Spinal cord (tissue), 10 donors: ENCODE results near the gene FBLN5. TPM values are rescaled to one million over a fixed set of nuclear protein-coding genes. Genes with fewer than 3 reads are reported as not detected.

Experiments used
- DNase-seq, 6 donors: peaks; one replicate each; pipeline versions ENCODE4 v3.0.0 to v3.0.0-alpha.2; 2013 to 2015; ENCODE audit warnings: low spot score in 6 of 6, low read depth in 4 of 6
- H3K27ac ChIP-seq: one replicate; pipeline ENCODE4 v1.5.1; 2013; ENCODE audit warnings: low read depth, low read length, control low read depth
- H3K27me3 ChIP-seq: one replicate; pipeline ENCODE4 v1.6.1; 2013; ENCODE audit warnings: low read length; ENCODE audit not compliant: control insufficient read depth, insufficient read depth
- H3K36me3 ChIP-seq: one replicate; pipeline ENCODE4 v1.6.1; 2013; ENCODE audit warnings: low read length; ENCODE audit not compliant: control insufficient read depth, insufficient read depth
- H3K4me1 ChIP-seq: one replicate; pipeline ENCODE4 v1.6.1; 2013; ENCODE audit warnings: low read length; ENCODE audit not compliant: control insufficient read depth, insufficient read depth
- H3K4me3 ChIP-seq: one replicate; pipeline ENCODE4 v1.5.1; 2013; ENCODE audit warnings: low read depth, low read length, control low read depth
- H3K9me3 ChIP-seq: one replicate; pipeline ENCODE4 v1.6.1; 2013; ENCODE audit warnings: low read length; ENCODE audit not compliant: control insufficient read depth, insufficient read depth
- WGBS: methylation state at CpG from one replicate; pipeline ENCODE4 v1.1.5; 2013; ENCODE audit warnings: missing lambda C conversion rate; ENCODE audit not compliant: insufficient coverage; 5-methylcytosine and 5-hydroxymethylcytosine counted together
- polyA plus RNA-seq, 2 donors: library from polyadenylated mRNA; unstranded; fragments of 120-200 nt; gene quantifications; one replicate each; pipeline ENCODE4 v1.2.1, GENCODE V29; 2013; ENCODE audit not compliant: insufficient read length in 2 of 2
- total RNA-seq, 2 donors: library from RNA; depleted of rRNA in 1 of 2; stranded (reverse); fragments of 120-200 nt in 1 of 2; fragments of >200 nt in 1 of 2; gene quantifications; one replicate each; pipeline versions ENCODE4 v1.2.3 to v1.2.4, GENCODE V29; 2013 to 2014
- donor health status: healthy.

FBLN5 gene
- total and polyA plus RNA-seq, 4 donors, result 33.0 to 44.6 (median 38.6) TPM

- Histone ChIP-seq H3K4me1 (no peaks in the 10 kb centered on the region), H3K27ac (no peak overlapping the region), H3K9me3 (no peaks in the 10 kb centered on the region), H3K4me3 (no peak overlapping the region), H3K36me3 (no peaks in the 10 kb centered on the region), H3K27me3 (no peaks in the 10 kb centered on the region)
- 95% methylated on average over 10 of the region's 11 CpGs for WGBS
- no peak for DNase-seq
Measured at GRCh38 chr14:91931478-91932088, 15.9 kb downstream of the FBLN5 start.

DNA sequence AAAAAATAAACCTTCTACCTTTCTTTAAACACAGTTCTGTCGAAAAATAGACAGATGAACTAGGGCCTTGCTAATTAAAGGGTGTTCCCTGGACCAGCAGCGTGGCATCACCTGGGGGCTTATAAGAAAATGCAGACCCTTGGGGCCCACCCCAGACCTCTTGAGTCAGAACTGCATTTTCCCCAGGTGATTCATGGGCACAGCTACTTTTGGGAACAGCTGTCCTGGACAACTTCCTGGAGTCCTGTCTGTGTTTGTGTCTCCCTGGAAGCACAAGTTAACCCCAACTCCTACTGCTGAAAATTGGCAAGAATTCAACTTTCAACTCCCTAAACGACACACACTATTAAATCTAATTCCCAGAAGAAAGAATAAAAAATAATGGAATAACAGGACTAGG, 17.8 kb downstream of the FBLN5 start:
- H3K36me3 ChIP-seq, result peaks cover 3% of the 10 kb centered on the region

DNA sequence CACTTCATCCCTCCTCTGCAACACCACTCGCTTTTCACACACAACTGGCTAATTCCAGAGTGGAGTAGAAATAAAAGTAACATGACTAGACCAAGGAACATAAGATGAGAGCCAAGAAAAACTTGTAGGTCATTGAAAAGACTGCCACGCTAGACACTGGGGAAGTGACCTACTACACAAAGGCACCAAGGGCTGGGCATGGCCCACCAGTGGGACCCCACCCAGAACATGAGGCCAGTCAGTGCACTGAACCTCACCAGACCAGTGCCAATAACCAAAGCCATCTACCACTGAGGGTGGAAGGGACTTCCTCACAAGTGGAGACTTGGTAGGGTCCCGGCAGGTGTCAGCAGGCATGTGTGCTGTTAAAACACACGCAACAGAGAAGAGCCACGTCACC, 19.7 kb downstream of the FBLN5 start:
- WGBS, result 97% methylated on average over 4 of the region's 5 CpGs
- Histone ChIP-seq H3K4me3 (no peak overlapping the region), H3K27ac (no peak overlapping the region), H3K4me1 (peaks cover 16% of the 10 kb centered on the region), H3K27me3 (no peaks in the 10 kb centered on the region), H3K9me3 (no peaks in the 10 kb centered on the region), H3K36me3 (peaks cover 3% of the 10 kb centered on the region)
- no peak for DNase-seq

More for the DNA sequence above, 17.8 kb downstream of the FBLN5 start:
- DNase-seq, result no peak
- Histone ChIP-seq H3K4me1 (peaks cover 16% of the 10 kb centered on the region), H3K27ac (no peak overlapping the region), H3K9me3 (no peaks in the 10 kb centered on the region), H3K4me3 (no peak overlapping the region), H3K27me3 (no peaks in the 10 kb centered on the region)
- 61% methylated on average over 2 of the region's 3 CpGs for WGBS

- Histone ChIP-seq H3K27ac (no peak overlapping the region), H3K4me3 (no peak overlapping the region), H3K36me3 (peaks cover 3% of the 10 kb centered on the region), H3K9me3 (no peaks in the 10 kb centered on the region), H3K4me1 (peaks cover 16% of the 10 kb centered on the region), H3K27me3 (no peaks in the 10 kb centered on the region)
- WGBS, result no CpG with 5 or more reads among the region's 3 CpGs
- DNase-seq, result no peak
Measured at GRCh38 chr14:91927191-91927590, 20.3 kb downstream of the FBLN5 start.

DNA sequence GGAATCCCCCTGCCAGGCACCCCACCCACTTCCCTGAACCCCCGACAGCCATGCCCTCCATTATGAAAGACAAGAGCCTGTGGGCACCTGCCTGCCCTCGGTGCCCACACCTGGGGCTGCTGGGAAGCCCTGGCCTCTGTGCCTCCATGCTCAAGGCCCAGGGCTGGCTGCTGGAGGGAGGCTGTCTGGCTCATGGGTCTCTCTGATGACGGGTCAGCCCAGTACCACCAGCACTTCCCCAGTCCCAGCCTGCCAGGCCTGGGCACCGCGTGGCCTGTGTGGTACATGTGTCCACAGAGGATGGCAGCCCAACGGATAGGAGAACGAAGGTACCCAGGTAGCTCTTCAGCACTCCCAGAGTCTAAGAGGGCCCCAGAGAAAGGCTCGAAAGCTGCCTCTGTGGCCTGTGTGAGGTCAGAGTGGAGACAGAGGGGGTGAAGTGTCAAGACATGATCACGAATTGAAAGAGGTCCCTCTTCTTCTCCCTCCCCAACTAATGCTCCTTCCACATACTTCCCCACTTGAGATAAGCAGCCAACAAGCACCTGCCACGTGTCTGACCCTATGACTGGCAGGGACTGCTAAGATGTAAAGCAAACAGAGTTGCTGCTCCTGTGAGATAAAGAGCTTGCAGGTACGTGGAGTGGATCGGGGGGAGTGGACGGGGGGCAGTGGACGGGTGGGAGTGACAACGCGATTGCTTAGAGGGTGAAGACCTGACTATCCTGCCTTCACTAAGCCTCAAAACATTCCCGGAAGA, 21.2 kb downstream of the FBLN5 start:
- H3K4me3 ChIP-seq, result no peak overlapping the region
- H3K27ac ChIP-seq, result no peak overlapping the region
- H3K4me1 ChIP-seq, result peaks cover 16% of the 10 kb centered on the region
- no peak for DNase-seq
- H3K36me3 ChIP-seq, result peaks cover 3% of the 10 kb centered on the region
- 93% methylated on average over 10 of the region's 17 CpGs for WGBS
- H3K27me3 ChIP-seq, result no peaks in the 10 kb centered on the region
- H3K9me3 ChIP-seq, result no peaks in the 10 kb centered on the region

DNA sequence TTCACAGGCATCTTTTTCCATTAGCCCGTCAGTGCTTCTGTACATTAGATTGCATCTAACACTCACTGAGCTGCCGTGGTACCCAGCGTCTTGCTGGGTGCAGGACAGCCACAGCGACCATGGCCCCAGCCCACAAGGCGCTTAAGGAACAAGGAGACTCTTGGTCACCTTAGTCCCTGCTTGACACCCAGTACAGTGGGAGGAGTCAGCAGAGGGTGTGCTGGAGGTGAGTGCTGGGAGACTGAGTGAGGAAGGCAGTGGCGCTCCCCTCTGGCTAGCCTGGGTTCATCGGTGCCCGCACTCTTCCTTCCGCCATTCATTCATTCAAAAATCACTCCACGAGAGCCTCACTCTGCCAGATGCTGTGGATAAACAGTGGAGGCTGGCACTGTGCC, 21.8 kb downstream of the FBLN5 start:
- Histone ChIP-seq H3K27me3 (no peaks in the 10 kb centered on the region), H3K4me3 (no peak overlapping the region), H3K36me3 (peaks cover 3% of the 10 kb centered on the region), H3K4me1 (peaks cover 16% of the 10 kb centered on the region), H3K9me3 (no peaks in the 10 kb centered on the region), H3K27ac (peak overlapping the region; percentile 25)
- no peak for DNase-seq
- WGBS, result 94% methylated on average over 5 of the region's 10 CpGs

DNA sequence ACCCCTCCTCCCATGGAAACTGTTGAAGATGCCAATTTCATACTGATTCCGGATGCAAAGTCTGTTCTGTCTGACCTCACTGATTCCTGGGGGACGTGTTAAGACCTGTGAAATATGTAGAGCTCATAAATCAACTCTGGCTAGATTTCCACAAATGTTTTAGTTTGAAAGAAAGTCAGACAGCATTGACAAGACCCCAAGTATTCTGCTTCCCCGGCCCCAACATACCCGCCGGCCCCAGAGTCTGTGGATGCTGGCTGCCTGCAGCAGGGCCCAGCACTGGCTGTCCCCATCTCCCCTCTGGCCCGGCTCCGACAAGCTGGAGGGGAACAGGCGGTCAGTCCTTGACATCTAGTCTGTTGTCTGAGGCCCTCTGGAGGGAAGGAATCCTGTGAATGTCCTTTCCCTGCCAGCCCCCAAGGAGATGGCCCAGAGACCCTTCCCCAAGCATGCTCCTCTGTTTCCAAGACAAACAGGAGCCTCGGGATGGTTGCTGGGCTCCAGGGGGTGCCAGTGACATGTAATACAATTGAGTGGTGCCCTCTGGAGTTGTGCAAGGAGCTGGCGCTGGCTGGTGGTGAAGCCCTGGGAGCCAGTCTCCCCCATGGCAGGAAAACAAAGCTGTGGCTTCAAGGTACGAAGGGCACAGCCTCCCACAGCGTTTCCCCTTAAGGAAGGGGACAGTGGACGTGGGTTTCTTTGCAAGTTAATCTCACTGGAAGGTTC, 22.3 kb downstream of the FBLN5 start:
- WGBS, result 50% methylated on average over 12 of the region's 13 CpGs
- H3K27ac ChIP-seq, result peak overlapping the region; percentile 25
- DNase-seq, result peak in 3 of 6 donors; percentile 15 to 54 (median 30)
- H3K4me3 ChIP-seq, result no peak overlapping the region
- H3K4me1 ChIP-seq, result peaks cover 16% of the 10 kb centered on the region
- H3K36me3 ChIP-seq, result peaks cover 3% of the 10 kb centered on the region
- H3K9me3 ChIP-seq, result no peaks in the 10 kb centered on the region
- H3K27me3 ChIP-seq, result no peaks in the 10 kb centered on the region

GRCh38 chr14:91920526-91920925, 27.0 kb downstream of the FBLN5 start:
- Histone ChIP-seq H3K27ac (no peak overlapping the region), H3K27me3 (no peaks in the 10 kb centered on the region), H3K9me3 (no peaks in the 10 kb centered on the region), H3K4me1 (peaks cover 8% of the 10 kb centered on the region), H3K4me3 (no peak overlapping the region), H3K36me3 (no peaks in the 10 kb centered on the region)
- WGBS, result 100% methylated on average over 1 of the region's 3 CpGs
- no peak for DNase-seq

DNA sequence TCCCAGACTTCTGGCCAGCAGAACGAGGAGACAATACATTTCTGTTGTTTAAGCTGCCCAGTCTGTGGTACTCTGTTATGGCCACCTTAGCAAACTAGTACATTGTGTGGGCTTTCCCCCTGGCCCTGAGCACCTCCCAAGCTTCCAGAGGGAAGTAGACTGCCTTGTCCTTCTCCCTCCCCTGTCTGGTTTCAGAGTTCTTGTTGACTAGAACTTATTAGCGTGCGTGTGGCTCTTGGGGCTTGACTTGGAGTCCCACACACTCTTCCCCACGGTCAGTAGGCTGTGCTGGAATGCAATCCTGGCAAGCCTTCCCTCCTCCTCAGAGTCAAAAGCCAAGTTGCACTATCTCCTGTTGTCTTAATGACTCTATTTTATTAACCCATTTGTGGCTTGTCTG, 27.7 kb downstream of the FBLN5 start:
- no peaks in the 10 kb centered on the region for H3K27me3 ChIP-seq
- 41% methylated on average over 4 of the region's 4 CpGs for WGBS
- peaks cover under 1% of the 10 kb centered on the region for H3K4me1 ChIP-seq
- no peaks in the 10 kb centered on the region for H3K36me3 ChIP-seq
- H3K9me3 ChIP-seq, result no peaks in the 10 kb centered on the region
- H3K27ac ChIP-seq, result no peak overlapping the region
- no peak overlapping the region for H3K4me3 ChIP-seq
- no peak for DNase-seq
